ENCODE data around the gene FLAD1.

DNA sequence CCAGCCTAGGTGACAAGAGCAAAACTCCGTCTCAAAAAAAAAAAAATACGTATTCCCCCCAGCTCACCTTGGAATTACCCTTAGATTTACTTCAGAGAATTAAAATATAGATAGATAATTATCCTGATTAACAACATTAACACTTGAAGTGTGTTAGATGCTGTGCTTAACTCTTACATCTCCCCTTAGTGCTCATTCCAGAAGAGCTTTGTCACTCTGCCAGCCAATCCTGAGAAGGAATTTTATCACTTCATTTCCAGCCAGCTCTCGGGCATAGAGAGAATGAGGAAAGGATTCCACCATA lies 11.0 kb upstream of the FLAD1 start:
- no peak for TF ChIP-seq TAF1 (IDR thresholded peaks at IDR 0.05; ENCODE audit: low read depth, low read length)
- TF ChIP-seq, protein P1, sequence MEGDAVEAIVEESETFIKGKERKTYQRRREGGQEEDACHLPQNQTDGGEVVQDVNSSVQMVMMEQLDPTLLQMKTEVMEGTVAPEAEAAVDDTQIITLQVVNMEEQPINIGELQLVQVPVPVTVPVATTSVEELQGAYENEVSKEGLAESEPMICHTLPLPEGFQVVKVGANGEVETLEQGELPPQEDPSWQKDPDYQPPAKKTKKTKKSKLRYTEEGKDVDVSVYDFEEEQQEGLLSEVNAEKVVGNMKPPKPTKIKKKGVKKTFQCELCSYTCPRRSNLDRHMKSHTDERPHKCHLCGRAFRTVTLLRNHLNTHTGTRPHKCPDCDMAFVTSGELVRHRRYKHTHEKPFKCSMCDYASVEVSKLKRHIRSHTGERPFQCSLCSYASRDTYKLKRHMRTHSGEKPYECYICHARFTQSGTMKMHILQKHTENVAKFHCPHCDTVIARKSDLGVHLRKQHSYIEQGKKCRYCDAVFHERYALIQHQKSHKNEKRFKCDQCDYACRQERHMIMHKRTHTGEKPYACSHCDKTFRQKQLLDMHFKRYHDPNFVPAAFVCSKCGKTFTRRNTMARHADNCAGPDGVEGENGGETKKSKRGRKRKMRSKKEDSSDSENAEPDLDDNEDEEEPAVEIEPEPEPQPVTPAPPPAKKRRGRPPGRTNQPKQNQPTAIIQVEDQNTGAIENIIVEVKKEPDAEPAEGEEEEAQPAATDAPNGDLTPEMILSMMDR (IDR thresholded peaks at IDR 0.05; ENCODE audit: control extremely low read depth in 1 of 3, insufficient read depth in 1 of 3, low read depth in 1 of 3, low read length in 3 of 3) = no peak
- TF ChIP-seq POLR2AphosphoS5 (IDR thresholded peaks at IDR 0.05; ENCODE audit: low read depth, low read length) = no peak
- no peak for TF ChIP-seq PHF8 (conservative IDR thresholded peaks at IDR 0.05; ENCODE audit: low read depth, low read length)
- TF ChIP-seq KDM5A (IDR thresholded peaks at IDR 0.05; ENCODE audit: low read length) = no peak
- no peak for TF ChIP-seq SIN3A (conservative IDR thresholded peaks at IDR 0.05 in 1 of 2, IDR thresholded peaks at IDR 0.05 in 1 of 2; ENCODE audit: low read depth in 1 of 2, low read length in 2 of 2)
- no peak for TF ChIP-seq TBP (IDR thresholded peaks at IDR 0.05; ENCODE audit: low read depth, low read length)

All from H1 (cell line).